NCI-H2107 treated with DMSO at 0.1 percent for 48 hours (cell line): Measurements from ENCODE around the gene RASA4B.
A peak's percentile ranks its signal among the peaks of the same experiment; 100 is the strongest.
"Not testable (repeated sequence)": the region's sequence is repeated elsewhere in the genome, so short reads cannot be mapped to it uniquely, and the experiment has no call there.

Experiments
- DNase-seq: peaks from one replicate; lab custom pipeline; 2025; ENCODE audit not compliant: unreplicated experiment; lab: John Stamatoyannopoulos, UW

RASA4B gene

GRCh38 chr7:102455596-102455995 lies 62.0 kb downstream of the RASA4B start:
- DNase-seq, result no peak

- DNase-seq, result not testable (repeated sequence)
Observed at GRCh38 chr7:102454932-102455331, 62.6 kb downstream of the RASA4B start.

GRCh38 chr7:102454468-102454867 lies 63.1 kb downstream of the RASA4B start:
- no peak for DNase-seq

- DNase-seq, result no peak
Observed at GRCh38 chr7:102453319-102453718, 64.3 kb downstream of the RASA4B start.

- DNase-seq, result no peak
Observed at GRCh38 chr7:102452451-102452850, 65.1 kb downstream of the RASA4B start.

- peak; percentile 42 for DNase-seq
Observed at GRCh38 chr7:102451371-102452054, 66.1 kb downstream of the RASA4B start.

- DNase-seq, result no peak
Observed at GRCh38 chr7:102450242-102450641, 67.3 kb downstream of the RASA4B start.

GRCh38 chr7:102449136-102449535 lies 68.4 kb downstream of the RASA4B start:
- no peak for DNase-seq

GRCh38 chr7:102447311-102447710 lies 70.3 kb downstream of the RASA4B start:
- no peak for DNase-seq

GRCh38 chr7:102446387-102447156 lies 71.0 kb downstream of the RASA4B start:
- DNase-seq, result no peak

- DNase-seq, result no peak
Observed at GRCh38 chr7:102445674-102446071, 71.9 kb downstream of the RASA4B start.

- no peak for DNase-seq
Observed at GRCh38 chr7:102444961-102445673, 72.5 kb downstream of the RASA4B start.

GRCh38 chr7:102439963-102440795 lies 77.4 kb downstream of the RASA4B start:
- DNase-seq, result no peak

- no peak for DNase-seq
Observed at GRCh38 chr7:102436118-102436517, 81.5 kb downstream of the RASA4B start.

- DNase-seq, result no peak
Observed at GRCh38 chr7:102434039-102434486, 83.5 kb downstream of the RASA4B start.

GRCh38 chr7:102433219-102434038 lies 84.1 kb downstream of the RASA4B start, which contains the start of gene ORAI2:
Gene ORAI2 (plus strand): TSS chr7:102433575. CDS start chr7:102438957, 5,382 bp downstream.
- DNase-seq, result peak; percentile 24
